ENCODE results near the gene SH3BP4. TPM values are rescaled to one million over a fixed set of nuclear protein-coding genes. Genes with fewer than 3 reads are reported as not detected.

SH3BP4 gene
- total RNA-seq, 1 experiment from 2014 or later, result 20.2 TPM

GRCh38 chr2:234964631-234965461 lies 13.0 kb downstream of the SH3BP4 start:
- no peak for DNase-seq (ENCODE audit: low read depth)

DNA sequence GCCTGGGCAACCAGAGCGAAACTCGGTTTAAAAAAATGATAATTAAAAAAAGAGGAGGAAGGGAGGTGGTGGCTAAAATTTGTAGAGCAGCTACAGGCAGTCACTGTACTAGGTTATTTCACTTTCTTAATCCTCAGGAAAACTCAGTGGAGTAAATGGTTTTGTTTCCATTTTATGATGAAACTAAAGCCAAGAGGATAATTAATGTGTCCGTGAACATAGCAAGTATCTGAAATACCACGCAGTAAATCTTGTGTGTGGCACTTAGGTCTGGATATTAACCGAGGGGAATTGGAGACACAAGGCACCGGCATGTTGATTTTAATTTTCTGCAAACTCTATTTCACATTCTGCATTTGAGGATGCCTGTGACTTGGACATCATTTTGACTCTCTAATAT lies 14.5 kb downstream of the SH3BP4 start:
- no peak for DNase-seq (ENCODE audit: low read depth)

DNA sequence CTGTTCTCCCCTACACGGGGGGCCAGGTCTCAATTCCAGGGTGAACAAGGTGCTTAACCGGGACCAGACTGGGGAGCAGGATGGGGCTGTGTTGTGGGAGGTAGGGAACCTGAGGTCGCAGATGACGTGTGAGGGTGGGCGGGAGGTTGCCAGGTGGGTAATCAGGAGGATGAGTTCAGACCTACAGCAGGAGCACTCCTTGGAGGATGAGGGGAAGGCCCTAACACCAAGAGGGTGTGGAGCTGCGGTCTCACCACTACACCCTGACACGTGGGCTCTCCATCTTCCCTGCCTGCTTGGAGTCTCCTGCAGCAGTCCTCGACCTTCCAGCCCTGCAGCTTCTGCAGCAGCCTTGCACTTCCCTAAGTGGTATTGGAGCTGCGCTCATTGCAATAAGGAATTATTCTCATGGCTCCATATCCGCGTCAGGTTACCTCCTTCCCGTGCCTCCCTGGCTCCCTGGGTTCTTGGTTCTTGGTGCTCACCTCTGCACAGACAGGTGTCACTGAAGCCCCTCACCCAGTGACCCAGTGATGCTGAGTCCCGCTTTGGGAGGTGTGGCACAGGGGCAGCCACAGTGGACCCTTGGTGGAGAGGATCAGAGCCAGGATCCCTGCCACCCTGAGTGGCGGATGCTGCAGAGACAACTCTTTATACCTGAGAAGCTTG lies 15.5 kb downstream of the SH3BP4 start:
- DNase-seq (ENCODE audit: low read depth), result no peak

DNA sequence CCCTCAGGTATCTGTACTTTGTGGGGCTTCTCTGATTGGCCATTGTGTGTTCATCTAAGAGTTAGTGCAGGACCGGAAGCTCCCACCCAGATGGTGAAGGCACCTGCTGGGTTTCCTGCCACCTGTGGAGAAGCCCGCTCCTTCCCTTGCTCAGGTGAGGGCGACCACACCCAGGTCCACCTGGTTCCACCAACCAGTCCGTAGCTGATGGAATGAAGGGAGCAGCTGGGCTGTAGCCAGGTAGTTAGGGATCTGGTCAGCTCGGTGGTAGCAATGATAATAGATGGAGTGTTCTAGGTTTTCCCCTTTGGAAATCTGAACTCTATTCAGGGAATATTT lies 16.0 kb downstream of the SH3BP4 start:
- no peak for DNase-seq (ENCODE audit: low read depth)

DNA sequence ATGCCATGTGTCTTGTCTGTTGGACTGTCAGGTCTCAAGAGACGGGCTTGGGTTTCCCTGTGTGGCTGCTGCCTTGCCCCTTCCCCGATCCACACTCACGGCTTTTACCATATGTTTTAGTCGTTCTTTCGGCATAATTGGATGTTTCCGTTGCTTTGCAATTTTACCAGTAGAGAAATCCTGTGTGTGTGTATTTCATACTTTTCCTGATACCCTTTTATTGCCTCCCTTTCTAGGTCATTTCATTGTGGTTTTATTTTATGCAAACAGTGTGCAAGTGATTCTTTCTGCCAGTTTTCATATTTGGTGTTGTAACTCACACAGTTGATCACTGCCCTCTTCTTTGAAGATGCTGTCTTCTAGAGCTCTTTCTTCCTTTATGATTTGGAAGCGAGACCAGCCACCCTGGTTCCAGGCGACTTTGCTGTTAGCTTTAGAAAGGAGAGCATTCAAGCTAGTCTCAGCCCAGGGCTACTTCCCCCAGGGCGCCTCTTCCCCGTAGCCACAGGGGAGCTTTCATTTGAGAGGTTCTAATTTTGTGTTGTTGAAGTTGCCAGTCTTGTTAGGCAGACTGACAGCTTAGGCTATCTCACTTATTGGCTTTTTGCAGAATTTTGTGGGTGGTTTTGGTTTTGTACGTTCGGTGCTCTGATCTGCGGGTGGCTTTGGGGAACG lies 17.0 kb downstream of the SH3BP4 start:
- no peak for DNase-seq (ENCODE audit: low read depth)

DNA sequence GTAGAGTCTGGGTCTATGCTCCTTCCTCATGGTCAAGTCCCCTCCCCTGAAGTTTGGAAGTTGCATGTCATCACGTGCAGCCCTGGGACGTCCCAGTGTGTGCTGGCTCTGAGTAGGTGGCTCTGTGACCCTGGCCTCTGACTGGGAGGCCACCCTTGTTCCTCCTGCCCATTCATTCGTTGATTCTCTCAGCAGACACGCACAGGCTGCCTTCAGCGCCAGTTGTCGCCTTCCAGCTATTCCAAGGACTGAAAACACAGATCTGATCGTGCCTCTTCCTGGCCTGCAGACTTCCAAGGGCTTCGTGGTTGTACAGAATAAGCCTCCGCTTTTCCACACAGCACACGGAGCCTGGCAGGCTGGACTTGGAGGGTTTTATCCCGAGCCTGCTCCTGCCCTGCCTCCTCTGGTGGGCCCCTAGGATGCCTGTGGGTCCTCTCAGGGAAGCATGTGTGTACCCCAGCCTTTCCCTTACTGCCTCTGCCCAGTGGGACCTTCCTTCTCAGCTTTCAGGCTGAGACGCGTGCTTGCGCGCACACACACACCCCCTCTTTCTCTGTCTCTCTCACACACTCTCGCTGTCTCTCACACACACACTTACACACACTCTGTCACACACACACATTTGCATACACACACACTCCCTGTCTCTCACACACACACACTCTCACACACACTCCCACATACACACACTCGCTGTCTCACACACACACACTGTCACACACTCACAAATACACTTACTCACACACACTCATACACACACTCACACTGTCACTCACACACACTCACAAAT lies 17.7 kb downstream of the SH3BP4 start:
- no peak for DNase-seq (ENCODE audit: low read depth)

DNA sequence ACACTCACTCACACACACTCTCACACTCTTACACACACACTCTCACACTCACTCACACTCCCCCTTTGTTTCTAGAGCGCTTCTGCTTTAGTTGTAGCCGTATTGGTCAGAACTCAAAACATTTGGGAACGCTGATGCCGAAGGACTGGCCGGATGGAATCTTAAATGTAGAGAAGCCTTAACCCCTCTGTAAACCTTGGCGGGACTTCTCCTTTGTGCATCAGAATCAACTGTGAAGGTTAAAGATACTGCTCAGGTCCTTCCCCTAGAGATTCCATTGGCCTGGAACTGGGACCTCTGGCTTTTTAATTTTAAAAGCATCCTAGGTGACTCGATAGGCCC lies 18.3 kb downstream of the SH3BP4 start:
- no peak for DNase-seq (ENCODE audit: low read depth)

DNA sequence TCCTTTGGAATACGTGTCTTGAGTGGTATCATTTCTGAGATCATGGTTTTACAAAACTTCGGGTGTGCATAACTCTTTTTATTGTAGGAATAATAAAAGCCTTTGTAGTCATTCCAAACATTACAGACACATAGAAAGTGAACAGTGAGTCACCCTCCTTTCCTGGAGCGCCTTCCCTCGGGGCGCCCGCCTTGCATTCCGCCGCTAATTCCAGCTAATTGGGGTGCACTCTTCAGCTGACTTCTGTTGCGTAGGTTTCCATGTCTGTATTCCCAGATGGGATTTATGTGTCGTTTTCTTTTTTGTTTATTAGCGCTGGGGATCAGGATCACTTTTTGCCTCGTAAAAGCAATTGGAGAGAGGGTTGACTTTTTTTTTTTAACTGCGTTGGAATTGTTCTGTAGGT lies 18.7 kb downstream of the SH3BP4 start:
- DNase-seq (ENCODE audit: low read depth), result peak; percentile 79

GRCh38 chr2:234971496-234971895 lies 19.7 kb downstream of the SH3BP4 start:
- DNase-seq (ENCODE audit: low read depth), result no peak

DNA sequence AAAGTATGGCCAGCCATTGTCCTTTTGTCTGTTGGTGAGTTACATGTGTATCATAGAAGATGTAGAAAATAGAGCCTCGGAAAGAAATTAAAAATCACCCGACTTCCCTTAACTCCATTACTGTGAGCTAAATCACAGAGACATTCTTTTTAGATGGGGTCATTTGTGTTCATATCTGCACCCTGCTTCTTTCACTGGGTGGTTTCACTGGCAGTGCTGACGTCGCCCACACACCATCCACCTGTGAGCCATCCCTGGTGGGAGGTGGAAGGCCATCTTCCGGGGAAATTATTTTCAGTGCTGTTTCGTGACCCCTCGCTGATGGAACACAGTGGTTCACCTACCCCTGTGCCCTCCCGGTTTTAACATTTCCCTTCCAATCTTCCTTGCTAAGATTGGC lies 21.2 kb downstream of the SH3BP4 start:
- no peak for DNase-seq (ENCODE audit: low read depth)

GRCh38 chr2:234974501-234975385 lies 22.9 kb downstream of the SH3BP4 start:
- DNase-seq (ENCODE audit: low read depth), result no peak

GRCh38 chr2:234975611-234976010 lies 23.8 kb downstream of the SH3BP4 start:
- no peak for DNase-seq (ENCODE audit: low read depth)

DNA sequence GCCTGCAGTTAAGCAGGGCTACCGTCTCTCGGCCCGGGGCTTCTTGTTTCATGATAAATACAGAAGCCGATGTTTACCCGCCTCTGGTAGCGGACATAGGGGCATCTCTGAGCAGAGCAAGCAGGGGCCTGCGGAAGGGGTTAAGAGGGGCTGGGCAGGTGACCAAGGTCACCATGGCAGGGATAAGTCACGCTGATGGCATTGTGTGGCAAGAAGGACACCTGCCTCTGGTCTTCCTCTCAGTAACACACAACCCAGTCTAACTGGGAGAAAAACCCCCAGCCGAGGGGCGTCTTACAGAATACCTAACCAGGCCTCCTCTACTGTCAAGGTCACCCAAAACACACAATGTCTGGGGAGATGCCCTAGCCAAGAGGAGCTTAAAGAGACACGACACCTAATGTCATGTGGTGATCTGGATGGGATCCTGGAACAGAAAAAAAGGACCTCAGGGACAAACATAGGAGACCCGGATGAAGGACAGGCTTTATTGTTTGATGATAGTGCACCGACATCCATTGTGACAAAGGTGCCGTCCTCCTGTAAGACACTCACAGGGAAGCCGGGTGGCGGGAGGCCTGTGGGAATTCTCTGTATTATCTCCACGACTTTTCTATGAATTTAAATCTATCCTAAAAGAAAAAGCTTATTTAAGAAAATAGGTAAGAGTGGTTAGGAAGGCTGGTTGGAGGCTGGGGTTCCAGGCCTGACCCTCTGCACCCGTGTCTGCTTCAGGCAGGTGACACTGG lies 24.8 kb downstream of the SH3BP4 start:
- DNase-seq (ENCODE audit: low read depth), result no peak

DNA sequence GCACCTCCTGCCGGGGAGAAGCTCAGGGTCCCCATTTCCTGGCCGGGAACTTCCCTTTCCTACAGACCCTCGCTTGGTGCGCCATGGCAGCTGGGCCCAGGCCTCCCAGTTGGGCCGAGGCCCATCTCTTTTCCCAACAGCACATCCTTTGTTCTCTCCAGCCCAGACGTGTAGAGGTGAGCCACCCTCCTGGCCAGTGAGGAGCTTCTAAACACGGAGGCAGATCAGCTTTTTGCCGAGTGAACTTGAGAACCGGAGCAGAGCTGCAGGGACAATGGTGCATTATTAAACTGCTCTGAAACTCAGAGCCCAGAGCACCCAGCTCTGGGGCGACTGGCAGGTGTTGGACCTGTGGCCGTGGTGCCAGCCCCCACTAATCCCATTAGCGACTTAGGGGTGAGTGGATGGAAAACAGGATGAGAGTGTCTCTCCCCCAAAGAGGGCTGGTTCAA lies 25.4 kb downstream of the SH3BP4 start:
- DNase-seq (ENCODE audit: low read depth), result no peak

DNA sequence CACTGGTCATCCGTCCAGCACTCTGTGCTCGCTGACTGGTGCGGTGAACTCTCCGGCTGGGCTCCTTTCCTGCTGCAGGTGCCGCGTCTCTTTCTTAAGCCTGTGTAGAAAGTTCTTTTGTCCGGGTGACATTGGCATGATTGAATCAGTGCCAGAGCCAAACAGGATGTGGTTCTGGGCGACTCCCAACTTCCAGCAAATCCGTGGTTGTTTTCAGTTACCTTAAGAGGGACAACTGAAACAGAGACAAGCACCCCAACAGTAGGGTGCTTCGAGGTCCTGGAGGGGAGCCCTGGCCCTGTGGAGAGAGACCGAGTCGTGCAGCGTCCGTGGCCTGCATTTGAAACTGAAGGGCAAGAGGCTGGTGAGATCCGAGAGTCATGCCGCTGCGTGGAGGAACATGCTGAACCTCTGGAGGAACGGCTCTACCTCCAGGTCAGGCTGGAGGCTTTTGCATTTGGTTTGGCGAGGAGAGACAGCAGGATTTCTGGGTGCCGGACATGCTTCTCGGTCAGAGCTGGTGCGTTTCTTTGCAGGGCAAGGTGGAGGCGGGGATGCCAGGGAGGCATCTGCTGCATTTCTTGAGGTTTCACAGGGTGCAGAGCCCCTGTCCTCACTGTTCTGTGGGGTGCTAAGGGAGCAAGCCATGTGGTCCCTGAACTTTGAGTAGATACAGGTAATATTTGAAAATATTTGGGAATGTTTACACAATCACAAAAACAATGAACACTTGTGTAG lies 26.8 kb downstream of the SH3BP4 start:
- DNase-seq (ENCODE audit: low read depth), result peak; percentile 73

DNA sequence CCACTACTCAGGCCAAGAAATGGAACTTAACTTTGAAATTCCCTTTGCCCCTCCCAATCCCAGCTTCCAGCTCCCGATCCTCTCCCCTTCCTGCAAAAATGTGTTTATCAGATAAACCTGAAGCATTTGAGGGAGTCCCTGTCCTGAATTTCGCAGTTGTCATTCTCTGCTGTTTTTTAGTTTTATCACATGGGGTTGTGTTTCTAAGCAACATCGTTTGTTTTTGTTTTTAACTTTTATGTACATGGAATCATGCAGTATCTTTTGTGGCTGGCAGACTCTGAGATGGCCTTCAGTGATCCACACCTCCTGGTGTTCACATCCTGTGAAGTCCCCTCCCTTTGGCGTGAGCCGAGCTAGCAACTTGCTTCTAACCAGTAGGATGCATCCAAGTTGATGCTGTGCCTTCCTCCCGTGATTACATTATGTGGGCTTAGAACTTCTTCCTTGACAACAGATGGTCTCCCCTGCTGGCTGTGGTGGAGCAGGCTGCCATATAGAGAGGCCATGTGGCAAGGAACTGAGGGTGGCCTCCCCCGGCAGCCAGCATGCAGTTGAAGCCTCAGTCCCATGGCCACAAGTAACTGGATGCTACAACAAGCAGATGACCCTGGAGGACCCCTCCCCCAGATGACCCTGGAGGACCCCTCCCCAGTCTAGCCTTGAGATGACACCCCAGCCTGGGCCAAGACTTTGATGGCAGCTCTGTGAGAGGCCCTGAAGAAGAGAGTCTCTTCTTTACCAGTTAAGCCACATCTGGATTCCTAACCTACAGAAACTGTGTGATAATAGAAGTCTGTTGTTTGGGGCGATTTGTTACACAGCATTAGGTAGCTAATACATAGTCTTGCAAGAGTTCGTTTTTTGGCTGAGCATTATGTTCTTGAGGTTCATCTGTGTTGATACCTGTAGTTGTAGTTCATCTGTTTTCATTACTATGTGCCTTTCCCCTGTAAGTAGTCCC lies 27.7 kb downstream of the SH3BP4 start:
- no peak for DNase-seq (ENCODE audit: low read depth)

GRCh38 chr2:234980451-234981187 lies 28.8 kb downstream of the SH3BP4 start:
- peak; percentile 15 for DNase-seq (ENCODE audit: low read depth)
